IMR-90 (cell line): ENCODE results near the gene KRTAP10-9. TPM values are rescaled to one million over a fixed set of nuclear protein-coding genes. Genes with fewer than 3 reads are reported as not detected.

ENCODE experiments used
- ATAC-seq: fragments of 200-7000 bp; cut with Tn5 transposase; 2 replicates; pipeline ENCODE4 v1.9.1; 2020; ENCODE audit warnings: low read depth, mild to moderate bottlenecking, moderate library complexity
- BruUV-seq: library from RNA; stranded (reverse); fragments of 400-500 nt; replicated peaks from 2 replicates; lab custom pipeline; 2021; lab: Mats Ljungman, UMichigan
- CTCF ChIA-PET: fragments of 300-600 bp; formaldehyde crosslinking; extraction: SDS; loops from one replicate; lab custom pipeline; 2021; ENCODE audit warnings: antibody characterized with exemption; lab: Yijun Ruan, JAX
- POLR2A ChIA-PET: fragments of 300-600 bp; sonication (Branson Sonifier 250); formaldehyde crosslinking; loops from one replicate; lab custom pipeline; 2022; ENCODE audit warnings: antibody characterized with exemption; ENCODE audit not compliant: unreplicated experiment; lab: Charles Lee
- DNase-seq: peaks from one replicate; pipeline ENCODE4 v3.0.0; 2013
- H2AFZ ChIP-seq: replicated peaks from 2 replicates; pipeline ENCODE3; 2013; ENCODE audit warnings: low read length, mild to moderate bottlenecking; ENCODE audit not compliant: poor library complexity
- H2AK5ac ChIP-seq: 2 replicates; pipeline ENCODE4 v1.6.1; 2013; ENCODE audit warnings: low read depth, low read length, inconsistent platforms
- H2AK9ac ChIP-seq: replicated peaks from 2 replicates; pipeline ENCODE3; 2013; ENCODE audit warnings: mild to moderate bottlenecking, low read depth, low read length, moderate library complexity; ENCODE audit not compliant: poor library complexity
- H2BK120ac ChIP-seq: 2 replicates; pipeline ENCODE4 v1.6.1; 2013; ENCODE audit warnings: low read depth, low read length, inconsistent platforms
- H2BK15ac ChIP-seq: 3 replicates; pipeline ENCODE4 v1.6.1; 2013; ENCODE audit warnings: low read depth, low read length, inconsistent platforms
- H2BK20ac ChIP-seq: 2 replicates; pipeline ENCODE4 v1.6.1; 2013; ENCODE audit warnings: low read depth, mild to moderate bottlenecking, inconsistent platforms, low read length, moderate library complexity
- H2BK5ac ChIP-seq: 2 replicates; pipeline ENCODE4 v1.6.1; 2013; ENCODE audit warnings: mild to moderate bottlenecking, low read depth, low read length, inconsistent platforms; ENCODE audit not compliant: poor library complexity, severe bottlenecking
- H3K14ac ChIP-seq: replicated peaks from 2 replicates; pipeline ENCODE4 v1.6.1; 2013; ENCODE audit warnings: low read depth, low read length, inconsistent platforms
- H3K18ac ChIP-seq: 2 replicates; pipeline ENCODE4 v1.6.1; 2013; ENCODE audit warnings: low read depth, low read length, control low read depth
- H3K23ac ChIP-seq: 2 replicates; pipeline ENCODE4 v1.6.1; 2013; ENCODE audit warnings: low read depth, low read length, inconsistent platforms
- H3K27ac ChIP-seq: 2 replicates; pipeline ENCODE4 v1.5.1; 2013; ENCODE audit warnings: mild to moderate bottlenecking, control low read depth, low read length; ENCODE audit not compliant: insufficient read depth
- H3K27me3 ChIP-seq: 2 replicates; pipeline ENCODE4 v1.6.1; 2013; ENCODE audit warnings: low read length; ENCODE audit not compliant: control insufficient read depth, insufficient read depth
- H3K36me3 ChIP-seq: 2 replicates; pipeline ENCODE4 v1.6.1; 2013; ENCODE audit warnings: low read length, mixed read lengths; ENCODE audit not compliant: control insufficient read depth, insufficient read depth
- H3K4ac ChIP-seq: 2 replicates; pipeline ENCODE4 v1.6.1; 2013; ENCODE audit warnings: low read depth, low read length, inconsistent platforms
- H3K4me1 ChIP-seq: 2 replicates; pipeline ENCODE4 v1.6.1; 2013; ENCODE audit warnings: low read length, mixed read lengths; ENCODE audit not compliant: control insufficient read depth, insufficient read depth
- H3K4me2 ChIP-seq: 2 replicates; pipeline ENCODE4 v1.6.1; 2013; ENCODE audit warnings: low read depth, mild to moderate bottlenecking, control low read depth, low read length, moderate library complexity
- H3K4me3 ChIP-seq: 2 replicates; pipeline ENCODE4 v1.5.1; 2013; ENCODE audit warnings: low read depth, mild to moderate bottlenecking, control low read depth, low read length, moderate library complexity; ENCODE audit not compliant: insufficient read depth
- H3K56ac ChIP-seq: 2 replicates; pipeline ENCODE4 v1.6.1; 2013; ENCODE audit warnings: low read length, inconsistent platforms; ENCODE audit not compliant: insufficient read depth; ENCODE audit errors: extremely low read depth
- H3K79me1 ChIP-seq, 2 experiments: 2 replicates each; pipeline ENCODE4 v1.6.1; 2013; ENCODE audit warnings: low read length in 2 of 2, inconsistent platforms in 1 of 2, low read depth in 1 of 2
- H3K9ac ChIP-seq: 2 replicates; pipeline ENCODE4 v1.6.1; 2013; ENCODE audit warnings: low read depth, low read length, control low read depth
- H3K9me1 ChIP-seq: 2 replicates; pipeline ENCODE4 v1.6.1; 2013; ENCODE audit warnings: low read length, inconsistent platforms; ENCODE audit not compliant: insufficient read depth
- H3K9me3 ChIP-seq: 2 replicates; pipeline ENCODE4 v1.6.1; 2013; ENCODE audit warnings: low read length; ENCODE audit not compliant: control insufficient read depth, insufficient read depth
- H4K20me1 ChIP-seq: 2 replicates; pipeline ENCODE4 v1.6.1; 2013; ENCODE audit warnings: low read length, inconsistent platforms; ENCODE audit not compliant: insufficient read depth
- H4K5ac ChIP-seq: 2 replicates; pipeline ENCODE4 v1.6.1; 2013; ENCODE audit warnings: mild to moderate bottlenecking, low read depth, low read length, control low read depth
- H4K8ac ChIP-seq, 2 experiments: 2 replicates each; pipeline ENCODE4 v1.6.1; 2013; ENCODE audit warnings: low read depth in 2 of 2, low read length in 2 of 2, control low read depth in 1 of 2, inconsistent platforms in 1 of 2
- H4K91ac ChIP-seq: 2 replicates; pipeline ENCODE4 v1.6.1; 2013; ENCODE audit warnings: low read depth, low read length, inconsistent platforms; ENCODE audit not compliant: insufficient read depth
- BHLHE40 ChIP-seq: fragments of 150-350 bp; IDR thresholded peaks from 2 replicates; pipeline ENCODE4 v1.6.1; 2016; ENCODE audit warnings: mild to moderate bottlenecking, low read depth, low read length
- CHD1 ChIP-seq: IDR thresholded peaks from 2 replicates; pipeline ENCODE4 v1.6.1; 2012; ENCODE audit warnings: low read depth, low read length, improper control_type of control experiment
- FOS ChIP-seq: fragments of 150-350 bp; IDR thresholded peaks from 2 replicates; pipeline ENCODE4 v1.6.1; 2016; ENCODE audit warnings: low read depth, low read length
- MAZ ChIP-seq: IDR thresholded peaks from 2 replicates; pipeline ENCODE4 v1.6.1; 2012; ENCODE audit warnings: low read depth, mild to moderate bottlenecking, low read length, improper control_type of control experiment, moderate library complexity, borderline replicate concordance
- MXI1 ChIP-seq: IDR thresholded peaks from 2 replicates; pipeline ENCODE4 v1.6.1; 2012; ENCODE audit warnings: low read depth, mild to moderate bottlenecking, low read length, moderate library complexity, borderline replicate concordance
- NFE2L2 ChIP-seq: fragments of 150-350 bp; IDR thresholded peaks from 2 replicates; pipeline ENCODE4 v1.6.1; 2016; ENCODE audit warnings: low read depth, mild to moderate bottlenecking, low read length
- POLR2A ChIP-seq: IDR thresholded peaks from 2 replicates; pipeline ENCODE4 v1.6.1; 2012; ENCODE audit warnings: mild to moderate bottlenecking, low read depth, low read length
- RAD21 ChIP-seq: IDR thresholded peaks from 2 replicates; pipeline ENCODE4 v1.6.1; 2012; ENCODE audit warnings: low read length, improper control_type of control experiment
- RCOR1 ChIP-seq: IDR thresholded peaks from 2 replicates; pipeline ENCODE4 v1.6.1; 2012; ENCODE audit warnings: mild to moderate bottlenecking, low read length, improper control_type of control experiment; ENCODE audit not compliant: insufficient replicate concordance
- RFX5 ChIP-seq: IDR thresholded peaks from 2 replicates; pipeline ENCODE4 v1.8.0; 2012; ENCODE audit warnings: low read depth, mild to moderate bottlenecking, low read length, moderate library complexity
- SMC3 ChIP-seq: fragments of 150-350 bp; IDR thresholded peaks from 2 replicates; pipeline ENCODE4 v1.6.1; 2016; ENCODE audit warnings: low read depth, mild to moderate bottlenecking, antibody characterized with exemption, low read length, moderate library complexity
- USF2 ChIP-seq: fragments of 150-350 bp; IDR thresholded peaks from 2 replicates; pipeline ENCODE4 v1.6.1; 2017; ENCODE audit warnings: mild to moderate bottlenecking, antibody characterized with exemption, low read length, low read depth
- WGBS, 2 experiments: methylation state at CpG; one replicate each; pipeline versions ENCODE4 v1.1.5 to v1.1.7; 2013; ENCODE audit warnings: missing lambda C conversion rate in 2 of 2; ENCODE audit not compliant: insufficient read length in 1 of 2; ENCODE audit errors: extremely low coverage in 2 of 2; 5-methylcytosine and 5-hydroxymethylcytosine counted together
- dilution Hi-C: fragments of 300-500 bp; cut with HindIII; formaldehyde crosslinking; loops from one replicate; pipeline ENCODE4 v1.14.3; 2018; ENCODE audit warnings: low sequenced_read_pairs; ENCODE audit not compliant: unreplicated experiment
- in situ Hi-C: fragments of 300-500 bp; cut with MboI; formaldehyde crosslinking; loops from 3 replicates; pipeline ENCODE4 v1.14.3; 2019; ENCODE audit warnings: low sequenced_read_pairs, inconsistent platforms, mixed read lengths
- intact Hi-C: fragments of 100-400 bp; cut with micrococcal nuclease; formaldehyde crosslinking; loops from 2 replicates; pipeline ENCODE4 v1.10.0; 2022
- polyA plus RNA-seq, 3 experiments: library from polyadenylated mRNA; depleted of rRNA; stranded (reverse); fragments of >200 nt; gene quantifications; 2 replicates each; pipeline ENCODE4 v1.2.3, GENCODE V29; 2012; ENCODE audit warnings: low replicate concordance in 1 of 3
- total RNA-seq: library from RNA; depleted of rRNA; stranded (reverse); fragments of >200 nt; gene quantifications from 2 replicates; pipeline ENCODE4 v1.2.3, GENCODE V29; 2012
- TF ChIP-seq, protein P1 (sequence below): conservative IDR thresholded peaks from 2 replicates; pipeline ENCODE4 v1.5.1; 2012; ENCODE audit warnings: mild to moderate bottlenecking, low read depth, low read length, improper control_type of control experiment

The KRTAP10-9 gene
- total and polyA plus RNA-seq, 2 of the 4 experiments (the other 2 are of a cell fraction): not detected

DNA sequence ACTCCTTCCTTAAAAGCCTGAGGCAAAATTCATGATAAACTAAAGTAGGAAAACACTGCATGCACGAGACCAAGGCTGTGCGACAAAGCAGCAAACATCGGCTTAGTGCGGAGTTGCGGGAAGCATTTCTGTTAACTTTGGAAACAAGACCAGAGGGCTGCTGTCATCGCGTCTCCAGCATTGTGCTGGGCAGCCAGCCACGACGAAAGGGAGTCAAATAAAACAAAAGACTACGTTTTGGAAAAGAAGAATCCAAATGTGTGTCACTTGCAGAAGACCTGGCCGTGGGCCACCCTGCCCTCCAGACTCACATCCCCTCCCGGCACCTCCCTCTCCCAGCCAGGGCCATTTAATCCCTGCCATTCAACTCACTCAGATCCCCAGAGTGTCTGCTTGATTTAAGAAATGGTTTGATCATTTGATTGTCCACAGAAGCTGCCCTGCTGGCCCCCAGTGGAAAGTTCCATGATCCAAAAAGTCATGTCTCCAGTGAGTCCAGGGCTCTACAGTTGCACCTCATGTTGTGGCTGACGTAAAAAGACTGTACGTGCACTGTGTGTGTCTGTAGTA lies 16.9 kb downstream of the KRTAP10-9 start:
- ChIA-PET POLR2A (no interaction called here), CTCF (no interaction called here)
- BruUV-seq: no TSS peak
- intact Hi-C loops (no loop called here), dilution Hi-C loops (no loop called here), in situ Hi-C loops (no loop called here)
- H4K91ac ChIP-seq: no peak overlapping the region
- H2AK5ac ChIP-seq: no peak overlapping the region
- H3K36me3 ChIP-seq: no peaks in the 10 kb centered on the region
- no peak overlapping the region for H3K4me3 ChIP-seq
- H3K23ac ChIP-seq: no peak overlapping the region
- no peak overlapping the region for H3K14ac ChIP-seq
- no peak overlapping the region for H3K18ac ChIP-seq
- no peak for TF ChIP-seq RAD21
- TF ChIP-seq, protein P1, sequence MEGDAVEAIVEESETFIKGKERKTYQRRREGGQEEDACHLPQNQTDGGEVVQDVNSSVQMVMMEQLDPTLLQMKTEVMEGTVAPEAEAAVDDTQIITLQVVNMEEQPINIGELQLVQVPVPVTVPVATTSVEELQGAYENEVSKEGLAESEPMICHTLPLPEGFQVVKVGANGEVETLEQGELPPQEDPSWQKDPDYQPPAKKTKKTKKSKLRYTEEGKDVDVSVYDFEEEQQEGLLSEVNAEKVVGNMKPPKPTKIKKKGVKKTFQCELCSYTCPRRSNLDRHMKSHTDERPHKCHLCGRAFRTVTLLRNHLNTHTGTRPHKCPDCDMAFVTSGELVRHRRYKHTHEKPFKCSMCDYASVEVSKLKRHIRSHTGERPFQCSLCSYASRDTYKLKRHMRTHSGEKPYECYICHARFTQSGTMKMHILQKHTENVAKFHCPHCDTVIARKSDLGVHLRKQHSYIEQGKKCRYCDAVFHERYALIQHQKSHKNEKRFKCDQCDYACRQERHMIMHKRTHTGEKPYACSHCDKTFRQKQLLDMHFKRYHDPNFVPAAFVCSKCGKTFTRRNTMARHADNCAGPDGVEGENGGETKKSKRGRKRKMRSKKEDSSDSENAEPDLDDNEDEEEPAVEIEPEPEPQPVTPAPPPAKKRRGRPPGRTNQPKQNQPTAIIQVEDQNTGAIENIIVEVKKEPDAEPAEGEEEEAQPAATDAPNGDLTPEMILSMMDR: no peak
- TF ChIP-seq MXI1: no peak
- no peak for TF ChIP-seq BHLHE40
- no peak for TF ChIP-seq RFX5
- no peak for TF ChIP-seq CHD1
- TF ChIP-seq FOS: no peak
- no peak for TF ChIP-seq MAZ
- TF ChIP-seq NFE2L2: no peak
- no peak for TF ChIP-seq SMC3
- TF ChIP-seq USF2: no peak
- no peak for TF ChIP-seq RCOR1
- TF ChIP-seq POLR2A: no peak
- 63% methylated on average over 2 of the region's 14 CpGs; no CpG with 5 or more reads in 1 of the 2 experiments for WGBS, 2 experiments
- H3K79me1 ChIP-seq: no peaks in the 10 kb centered on the region
- H4K20me1 ChIP-seq: no peaks in the 10 kb centered on the region
- H3K4me2 ChIP-seq: no peak overlapping the region
- no peak for DNase-seq
- H2BK20ac ChIP-seq: no peak overlapping the region
- H3K9me1 ChIP-seq: no peaks in the 10 kb centered on the region
- H4K8ac ChIP-seq: no peak overlapping the region
- no peaks in the 10 kb centered on the region for H3K4me1 ChIP-seq
- H2BK5ac ChIP-seq: no peak overlapping the region
- H2BK15ac ChIP-seq: no peak overlapping the region
- H3K27me3 ChIP-seq: no peaks in the 10 kb centered on the region; the same call in 1 of the 2 replicates
- H3K27ac ChIP-seq: no peak overlapping the region
- H2BK120ac ChIP-seq: no peak overlapping the region
- ATAC-seq: no peak
- no peak overlapping the region for H4K5ac ChIP-seq
- no peak overlapping the region for H2AK9ac ChIP-seq
- H2AFZ ChIP-seq: no peak overlapping the region
- peaks cover 10% of the 10 kb centered on the region for H3K9me3 ChIP-seq
- H3K56ac ChIP-seq: no peak overlapping the region
- H3K4ac ChIP-seq: no peak overlapping the region
- no peak overlapping the region for H3K9ac ChIP-seq
